ENCODE measurements around the gene CDC25B. TPM values are rescaled to one million over a fixed set of nuclear protein-coding genes. Genes with fewer than 3 reads are reported as not detected.

The CDC25B gene
- total and polyA plus RNA-seq, 2 of the 13 experiments (the other 11 are each of a cell fraction or from before 2014, with no cell fraction given) = 14.5 to 19.4 TPM

- TF ChIP-seq, protein P1, sequence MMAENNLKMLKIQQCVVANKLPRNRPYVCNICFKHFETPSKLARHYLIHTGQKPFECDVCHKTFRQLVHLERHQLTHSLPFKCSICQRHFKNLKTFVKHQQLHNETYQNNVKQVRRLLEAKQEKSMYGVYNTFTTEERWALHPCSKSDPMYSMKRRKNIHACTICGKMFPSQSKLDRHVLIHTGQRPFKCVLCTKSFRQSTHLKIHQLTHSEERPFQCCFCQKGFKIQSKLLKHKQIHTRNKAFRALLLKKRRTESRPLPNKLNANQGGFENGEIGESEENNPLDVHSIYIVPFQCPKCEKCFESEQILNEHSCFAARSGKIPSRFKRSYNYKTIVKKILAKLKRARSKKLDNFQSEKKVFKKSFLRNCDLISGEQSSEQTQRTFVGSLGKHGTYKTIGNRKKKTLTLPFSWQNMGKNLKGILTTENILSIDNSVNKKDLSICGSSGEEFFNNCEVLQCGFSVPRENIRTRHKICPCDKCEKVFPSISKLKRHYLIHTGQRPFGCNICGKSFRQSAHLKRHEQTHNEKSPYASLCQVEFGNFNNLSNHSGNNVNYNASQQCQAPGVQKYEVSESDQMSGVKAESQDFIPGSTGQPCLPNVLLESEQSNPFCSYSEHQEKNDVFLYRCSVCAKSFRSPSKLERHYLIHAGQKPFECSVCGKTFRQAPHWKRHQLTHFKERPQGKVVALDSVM (CRISPR knock-in tag; IDR thresholded peaks at IDR 0.05) = no peak; the same call in 1 of the 2 replicates
- TF ChIP-seq ZFYVE20 (CRISPR knock-in tag; IDR thresholded peaks at IDR 0.05; ENCODE audit: borderline replicate concordance, low read depth) (peak; percentile 92; the same call in 1 of the 2 replicates), POGK (CRISPR knock-in tag; conservative IDR thresholded peaks at IDR 0.05) (peak; percentile 91), PRDM4 (CRISPR knock-in tag; IDR thresholded peaks at IDR 0.05; ENCODE audit: borderline replicate concordance) (peak; percentile 77; the same call in 1 of the 2 replicates), SPEN (CRISPR knock-in tag; IDR thresholded peaks at IDR 0.05; ENCODE audit: low read depth) (peak; percentile 97), BORCS8-MEF2B (CRISPR knock-in tag; IDR thresholded peaks at IDR 0.05) (peak; percentile 97; the same call in 1 of the 2 replicates), ZNF788 (CRISPR knock-in tag; IDR thresholded peaks at IDR 0.05; ENCODE audit: borderline replicate concordance) (peak; percentile 96), TMF1 (CRISPR knock-in tag; IDR thresholded peaks at IDR 0.05; ENCODE audit: low read depth) (peak; percentile 92), ZNF672 (CRISPR knock-in tag; IDR thresholded peaks at IDR 0.05) (no peak), MTF2 (CRISPR knock-in tag; IDR thresholded peaks at IDR 0.05; ENCODE audit: borderline replicate concordance) (0 out of 2 replicates have a peak, but pooled peaks have one; percentile 94), EHMT2 (IDR thresholded peaks at IDR 0.05; ENCODE audit: borderline replicate concordance, low read depth, low read length) (no peak; the same call in 1 of the 2 replicates)
- TF ChIP-seq, protein P2, sequence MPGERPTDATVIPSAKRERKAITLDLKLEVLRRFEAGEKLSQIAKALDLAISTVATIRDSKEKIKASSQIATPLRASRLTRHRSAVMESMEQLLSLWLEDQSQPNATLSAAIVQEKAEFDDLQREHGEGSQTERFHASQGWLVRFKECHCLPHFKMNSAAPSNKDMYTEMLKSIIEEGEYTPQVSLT (CRISPR knock-in tag; IDR thresholded peaks at IDR 0.05; ENCODE audit: borderline replicate concordance, low read depth) = no peak
- TF ChIP-seq, protein P3, sequence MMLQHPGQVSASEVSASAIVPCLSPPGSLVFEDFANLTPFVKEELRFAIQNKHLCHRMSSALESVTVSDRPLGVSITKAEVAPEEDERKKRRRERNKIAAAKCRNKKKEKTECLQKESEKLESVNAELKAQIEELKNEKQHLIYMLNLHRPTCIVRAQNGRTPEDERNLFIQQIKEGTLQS (CRISPR knock-in tag; IDR thresholded peaks at IDR 0.05) = no peak; the same call in 1 of the 2 replicates
- TF ChIP-seq, protein P4, sequence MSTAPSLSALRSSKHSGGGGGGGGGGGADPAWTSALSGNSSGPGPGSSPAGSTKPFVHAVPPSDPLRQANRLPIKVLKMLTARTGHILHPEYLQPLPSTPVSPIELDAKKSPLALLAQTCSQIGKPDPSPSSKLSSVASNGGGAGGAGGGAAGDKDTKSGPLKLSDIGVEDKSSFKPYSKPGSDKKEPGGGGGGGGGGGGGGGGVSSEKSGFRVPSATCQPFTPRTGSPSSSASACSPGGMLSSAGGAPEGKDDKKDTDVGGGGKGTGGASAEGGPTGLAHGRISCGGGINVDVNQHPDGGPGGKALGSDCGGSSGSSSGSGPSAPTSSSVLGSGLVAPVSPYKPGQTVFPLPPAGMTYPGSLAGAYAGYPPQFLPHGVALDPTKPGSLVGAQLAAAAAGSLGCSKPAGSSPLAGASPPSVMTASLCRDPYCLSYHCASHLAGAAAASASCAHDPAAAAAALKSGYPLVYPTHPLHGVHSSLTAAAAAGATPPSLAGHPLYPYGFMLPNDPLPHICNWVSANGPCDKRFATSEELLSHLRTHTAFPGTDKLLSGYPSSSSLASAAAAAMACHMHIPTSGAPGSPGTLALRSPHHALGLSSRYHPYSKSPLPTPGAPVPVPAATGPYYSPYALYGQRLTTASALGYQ (CRISPR knock-in tag; IDR thresholded peaks at IDR 0.05) = peak; percentile 77
- TF ChIP-seq, protein P5, sequence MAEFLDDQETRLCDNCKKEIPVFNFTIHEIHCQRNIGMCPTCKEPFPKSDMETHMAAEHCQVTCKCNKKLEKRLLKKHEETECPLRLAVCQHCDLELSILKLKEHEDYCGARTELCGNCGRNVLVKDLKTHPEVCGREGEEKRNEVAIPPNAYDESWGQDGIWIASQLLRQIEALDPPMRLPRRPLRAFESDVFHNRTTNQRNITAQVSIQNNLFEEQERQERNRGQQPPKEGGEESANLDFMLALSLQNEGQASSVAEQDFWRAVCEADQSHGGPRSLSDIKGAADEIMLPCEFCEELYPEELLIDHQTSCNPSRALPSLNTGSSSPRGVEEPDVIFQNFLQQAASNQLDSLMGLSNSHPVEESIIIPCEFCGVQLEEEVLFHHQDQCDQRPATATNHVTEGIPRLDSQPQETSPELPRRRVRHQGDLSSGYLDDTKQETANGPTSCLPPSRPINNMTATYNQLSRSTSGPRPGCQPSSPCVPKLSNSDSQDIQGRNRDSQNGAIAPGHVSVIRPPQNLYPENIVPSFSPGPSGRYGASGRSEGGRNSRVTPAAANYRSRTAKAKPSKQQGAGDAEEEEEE (CRISPR knock-in tag; IDR thresholded peaks at IDR 0.05; ENCODE audit: borderline replicate concordance) = peak; percentile 57; the same call in 1 of the 2 replicates
Observed at GRCh38 chr20:3767427-3768341, 28.4 kb upstream of the CDC25B start, which contains the start of gene ADISSP (continued).

All from HepG2 (cell line).